ENCODE data around the gene YDJC.

- TF ChIP-seq ELF4 (IDR thresholded peaks at IDR 0.05) (no peak), L3MBTL2 (conservative IDR thresholded peaks at IDR 0.05) (peak; percentile 96), FOXA1 (IDR thresholded peaks at IDR 0.05) (no peak), FOXK2 (IDR thresholded peaks at IDR 0.05) (no peak), SUZ12 (IDR thresholded peaks at IDR 0.05) (no peak), CTBP1 (IDR thresholded peaks at IDR 0.05; ENCODE audit: borderline replicate concordance) (no peak), SP1 (IDR thresholded peaks at IDR 0.05) (no peak), ARNT (IDR thresholded peaks at IDR 0.05) (no peak)
Observed at GRCh38 chr22:21641789-21642583, 12.2 kb upstream of the YDJC start, which contains the start of gene SDF2L1.

Measured in HEK293T (cell line).